Measurements from ENCODE around the gene IL20. TPM values are rescaled to one million over a fixed set of nuclear protein-coding genes. Genes with fewer than 3 reads are reported as not detected.

Gene IL20
- total and polyA plus RNA-seq, 2 of the 8 experiments (the other 6 are each of a cell fraction or from before 2014, with no cell fraction given), result not detected

DNA sequence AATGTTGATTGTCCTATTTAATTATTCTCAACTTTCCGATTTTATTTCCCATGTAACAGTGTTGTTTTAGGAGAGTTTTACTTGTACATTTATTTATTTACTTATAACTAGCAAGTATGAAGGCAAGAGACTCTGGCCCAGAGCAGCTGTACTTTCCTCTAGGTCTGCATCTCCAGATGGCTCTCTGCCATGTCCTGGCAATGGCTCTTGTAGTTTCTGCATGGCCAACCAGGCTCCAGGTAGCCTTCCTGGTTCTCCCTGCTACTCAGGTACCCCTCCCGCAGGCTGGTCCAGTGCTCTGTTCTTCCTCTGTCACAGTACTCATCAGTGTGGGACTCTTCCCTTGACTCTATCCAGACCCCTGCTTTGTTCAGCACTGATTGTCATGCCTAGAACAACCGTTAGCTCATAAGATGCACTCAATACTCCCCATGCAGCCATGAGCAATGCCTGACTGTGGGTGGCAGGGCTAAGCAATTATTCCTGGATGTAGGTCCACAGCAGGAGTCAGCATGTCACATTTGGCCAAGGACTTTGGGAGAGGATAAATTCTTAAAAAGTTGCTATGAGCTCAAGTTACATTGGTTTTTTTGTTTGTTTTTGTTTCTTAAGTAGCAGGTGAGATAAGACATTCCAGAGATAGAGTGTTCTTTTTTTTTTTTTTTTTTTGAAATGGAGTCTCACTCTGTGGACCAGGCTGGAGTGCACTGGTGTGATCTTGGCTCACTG is 10.9 kb upstream of the IL20 start:
- H2BK20ac ChIP-seq (ENCODE audit: low read length), result 0 out of 2 replicates have a peak overlapping the region, but pooled peaks have one; percentile 18
- H3K18ac ChIP-seq (ENCODE audit: extremely low read depth, low read length), result no peak overlapping the region
- H4K5ac ChIP-seq (ENCODE audit: insufficient read length, low read depth, low read length), result no peak overlapping the region
- H2AFZ ChIP-seq (ENCODE audit: low read length), result no peak overlapping the region
- no peak overlapping the region for H3K14ac ChIP-seq (ENCODE audit: insufficient read length)
- no peak overlapping the region for H2AK5ac ChIP-seq (ENCODE audit: low read depth, low read length)
- no peaks in the 10 kb centered on the region for H3K79me2 ChIP-seq (ENCODE audit: control insufficient read depth in 1 of 2, insufficient read depth in 2 of 2, low read length in 2 of 2)
- H3K23ac ChIP-seq (ENCODE audit: insufficient read length), result no peak overlapping the region
- DNase-seq (ENCODE audit: low read depth in 1 of 2, low spot score in 2 of 2) (no peak), FAIRE-seq (no peak)
- no peak overlapping the region for H3K4me2 ChIP-seq (ENCODE audit: insufficient read depth in 1 of 2, low read depth in 2 of 2, low read length in 2 of 2)
- no peak overlapping the region for H3K27ac ChIP-seq (ENCODE audit: low read depth, low read length)
- 0 out of 4 replicates have a peak, but pooled peaks cover 0 to 4% of the 10 kb centered on the region in 2 experiments for H3K9me3 ChIP-seq (ENCODE audit: insufficient read depth in 2 of 2, low read depth in 1 of 2, low read length in 1 of 2)
- peak overlapping the region; percentile 68; the same call in 1 of the 2 replicates for H2BK12ac ChIP-seq (ENCODE audit: low read depth, low read length)
- 91% methylated on average over 3 of the region's 3 CpGs; no CpG with 5 or more reads in 1 of the 2 experiments for WGBS, 2 experiments (ENCODE audit: extremely low coverage in 1 of 2, insufficient coverage in 1 of 2, insufficient read length in 1 of 2, insufficient replicate concordance in 2 of 2, low coverage in 1 of 2, low lambda C conversion rate in 2 of 2, missing lambda C conversion rate in 1 of 2)
- H3K4me1 ChIP-seq (replicated peaks in 1 of 4; ENCODE audit: control insufficient read depth in 3 of 4, insufficient read depth in 4 of 4, low read length in 3 of 4), result no peaks in the 10 kb centered on the region
- H4K8ac ChIP-seq (ENCODE audit: extremely low read depth, insufficient read depth, low read length), result no peak overlapping the region
- H3K9ac ChIP-seq (replicated peaks in 1 of 4; ENCODE audit: extremely low read depth in 1 of 4, low read depth in 3 of 4, low read length in 3 of 4), result no peak overlapping the region
- POLR2A ChIA-PET (ENCODE audit: partially characterized antibody), result no interaction called here
- no peak overlapping the region for H3K56ac ChIP-seq (replicated peaks; ENCODE audit: insufficient read length, low read depth, low read length)
- no peak overlapping the region for H2BK120ac ChIP-seq (replicated peaks; ENCODE audit: low read depth, low read length)
- no peaks in the 10 kb centered on the region for H4K20me1 ChIP-seq (replicated peaks in 1 of 2; ENCODE audit: control insufficient read depth in 1 of 2, insufficient read depth in 2 of 2, low read length in 2 of 2)
- no peaks in the 10 kb centered on the region for H3K36me3 ChIP-seq (ENCODE audit: control insufficient read depth in 2 of 4, insufficient read depth in 4 of 4, low read length in 3 of 4)
- H3K79me1 ChIP-seq (ENCODE audit: low read depth, low read length), result no peaks in the 10 kb centered on the region
- H2BK5ac ChIP-seq (ENCODE audit: low read depth, low read length), result no peak overlapping the region
- no peak overlapping the region for H2BK15ac ChIP-seq (ENCODE audit: low read length)
- no peak overlapping the region for H4K91ac ChIP-seq (replicated peaks; ENCODE audit: insufficient read length, low read length)
- CTCF ChIA-PET (ENCODE audit: partially characterized antibody), result interaction anchor here (0.6 to 7.7 kb wide), 16 partner anchors 9 to 376 kb away, joined by 3 to 60 read pairs (median 8); partner anchors contain the start of genes IL20 and IL24
- H3K4me3 ChIP-seq (ENCODE audit: extremely low read depth in 1 of 4, insufficient read depth in 2 of 4, low read depth in 3 of 4, low read length in 4 of 4), result no peak overlapping the region
- no peak for TF ChIP-seq GTF2F1 (IDR thresholded peaks at IDR 0.05; ENCODE audit: borderline replicate concordance, low read depth, low read length)
- no peak overlapping the region for H3K4ac ChIP-seq (replicated peaks; ENCODE audit: insufficient read length, low read depth, low read length)
- no peaks in the 10 kb centered on the region for H3K27me3 ChIP-seq (replicated peaks in 1 of 4; ENCODE audit: control insufficient read depth in 3 of 4, extremely low read depth in 1 of 4, insufficient read depth in 3 of 4, low read length in 3 of 4)
- no peaks in the 10 kb centered on the region for H3K23me2 ChIP-seq (ENCODE audit: low read depth, low read length)

Data from H1 (cell line).